ENCODE measurements around the gene PGAP2. TPM values are rescaled to one million over a fixed set of nuclear protein-coding genes. Genes with fewer than 3 reads are reported as not detected.

The PGAP2 gene
- total and polyA plus RNA-seq, 2 donors (not counting 3 experiments of a cell fraction or from before 2014, with no cell fraction given): 18.3 to 34.1 TPM

GRCh38 chr11:3830730-3831129 lies 22.4 kb downstream of the PGAP2 start:
- no peaks in the 10 kb centered on the region for H3K9me1 ChIP-seq (replicated peaks; ENCODE audit: control insufficient read depth, extremely low read depth, insufficient read depth, low read length)
- dilution Hi-C loops (cut with MboI; ENCODE audit: extremely low pct_ligation_motif_present, low sequenced_read_pairs) (no loop called here), intact Hi-C loops (cut with micrococcal nuclease) (no loop called here)
- DNase-seq (ENCODE audit: low read depth, low spot score) (no peak), FAIRE-seq (no peak)
- H3K4me2 ChIP-seq (ENCODE audit: insufficient read depth, low read length): no peak overlapping the region
- TF ChIP-seq, protein P1, sequence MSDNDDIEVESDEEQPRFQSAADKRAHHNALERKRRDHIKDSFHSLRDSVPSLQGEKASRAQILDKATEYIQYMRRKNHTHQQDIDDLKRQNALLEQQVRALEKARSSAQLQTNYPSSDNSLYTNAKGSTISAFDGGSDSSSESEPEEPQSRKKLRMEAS (IDR thresholded peaks at IDR 0.05; ENCODE audit: insufficient read depth, insufficient read length): no peak
- TF ChIP-seq CTCF (IDR thresholded peaks at IDR 0.05; ENCODE audit: extremely low read depth in 1 of 2, insufficient read depth in 1 of 2, low read depth in 1 of 2, low read length in 2 of 2) (no peak), POLR2AphosphoS5 (IDR thresholded peaks at IDR 0.05; ENCODE audit: insufficient read depth, low read depth, low read length) (no peak), EZH2 (IDR thresholded peaks at IDR 0.05; ENCODE audit: borderline replicate concordance, low read depth, low read length, severe bottlenecking) (no peak), MYC (IDR thresholded peaks at IDR 0.05; ENCODE audit: low read depth, low read length) (no peak), JUN (IDR thresholded peaks at IDR 0.05; ENCODE audit: borderline replicate concordance, insufficient read depth, insufficient read length, low read depth) (no peak), FOS (IDR thresholded peaks at IDR 0.05; ENCODE audit: borderline replicate concordance, insufficient read depth, low read length) (no peak), POLR2A (IDR thresholded peaks at IDR 0.05; ENCODE audit: low read depth, low read length) (no peak), GATA2 (IDR thresholded peaks at IDR 0.05; ENCODE audit: insufficient read depth, insufficient read length, low read depth, low read length) (no peak)
- BruUV-seq (replicated peaks): no TSS peak
- no peak overlapping the region for H2AFZ ChIP-seq (ENCODE audit: low read depth, low read length)
- H3K9ac ChIP-seq (replicated peaks; ENCODE audit: extremely low read depth, insufficient read depth, low read length): no peak overlapping the region
- H3K4me1 ChIP-seq (ENCODE audit: control insufficient read depth, extremely low read depth, insufficient read depth, low read length): peaks cover 11% of the 10 kb centered on the region
- no peaks in the 10 kb centered on the region for H3K27me3 ChIP-seq (ENCODE audit: control insufficient read depth in 2 of 2, insufficient read depth in 2 of 2, low read length in 2 of 2)
- no peak overlapping the region for H3K27ac ChIP-seq (ENCODE audit: insufficient read depth, low read depth, low read length)
- CTCF ChIA-PET: interaction anchor here (1.0 to 7.3 kb wide), 3 partner anchors 10 to 242 kb away, joined by 3 to 38 read pairs (median 7); partner anchors contain the start of gene RHOG
- H3K9me3 ChIP-seq (replicated peaks; ENCODE audit: control insufficient read depth, insufficient read depth, low read length): no peaks in the 10 kb centered on the region
- peaks cover 50% of the 10 kb centered on the region for H3K79me2 ChIP-seq (ENCODE audit: control insufficient read depth, insufficient read depth, low read length)
- POLR2A ChIA-PET: no interaction called here
- H4K20me1 ChIP-seq (replicated peaks; ENCODE audit: control insufficient read depth, extremely low read depth, insufficient read depth, low read length): no peaks in the 10 kb centered on the region
- H3K36me3 ChIP-seq (ENCODE audit: control insufficient read depth in 2 of 2, extremely low read depth in 1 of 2, insufficient read depth in 2 of 2, low read length in 2 of 2): peaks cover 4 to 19% of the 10 kb centered on the region in 2 experiments
- H3K4me3 ChIP-seq (replicated peaks in 1 of 3; ENCODE audit: insufficient read depth in 1 of 3, low read depth in 1 of 3, low read length in 3 of 3): no peak overlapping the region

Measured in endothelial cell of umbilical vein (primary cell).